Activated CD4-positive, alpha-beta T cell treated with anti-CD3 and anti-CD28 coated beads for 36 hours (primary cell): ENCODE measurements around the gene TMC3. TPM values are rescaled to one million over a fixed set of nuclear protein-coding genes. Genes with fewer than 3 reads are reported as not detected.

Source experiments
- ATAC-seq: fragments of 200-7000 bp; cut with Tn5 transposase; one replicate; pipeline ENCODE4 v1.10.0; 2021; ENCODE audit warnings: mild to moderate bottlenecking, moderate library complexity
- CTCF ChIA-PET: fragments of 350-600 bp; sonication (Branson Sonifier 250); formaldehyde crosslinking; loops from one replicate; lab custom pipeline; 2021; ENCODE audit warnings: antibody characterized with exemption; lab: Charles Lee
- POLR2A ChIA-PET: fragments of 350-600 bp; sonication (Branson Sonifier 250); formaldehyde crosslinking; loops from one replicate; lab custom pipeline; 2021; ENCODE audit warnings: antibody characterized with exemption, inconsistent platforms; lab: Charles Lee
- DNase-seq: peaks from one replicate; pipeline ENCODE4 v3.0.0-alpha.2; 2020
- H3K27ac Mint-ChIP-seq: one replicate; pipeline ENCODE4 v1.8.0; 2021; ENCODE audit warnings: mixed read lengths
- H3K27me3 Mint-ChIP-seq: one replicate; pipeline ENCODE4 v1.8.0; 2021; ENCODE audit warnings: mixed read lengths
- H3K36me3 Mint-ChIP-seq: one replicate; pipeline ENCODE4 v1.8.0; 2021; ENCODE audit warnings: low read depth, mixed read lengths
- H3K4me1 Mint-ChIP-seq: one replicate; pipeline ENCODE4 v1.8.0; 2021; ENCODE audit warnings: mixed read lengths
- H3K4me3 Mint-ChIP-seq: one replicate; pipeline ENCODE4 v1.8.0; 2021; ENCODE audit warnings: mild to moderate bottlenecking, moderate library complexity, mixed read lengths
- H3K9me3 Mint-ChIP-seq: one replicate; pipeline ENCODE4 v1.8.0; 2021; ENCODE audit warnings: low read depth, mixed read lengths
- intact Hi-C, 2 experiments: fragments of 100-400 bp; cut with DNase I in 1 of 2; cut with micrococcal nuclease in 1 of 2; formaldehyde crosslinking; loops; one replicate each; pipeline versions ENCODE4 v1.14.2 to v1.15.1; 2022 to 2024; cut with DNase I, micrococcal nuclease
- total RNA-seq, 2 experiments: library from RNA; stranded (reverse); gene quantifications; one replicate each; pipeline ENCODE4 v1.2.3, GENCODE V29; 2021

Gene TMC3
- total RNA-seq, 2 experiments from 2014 or later = not detected

DNA sequence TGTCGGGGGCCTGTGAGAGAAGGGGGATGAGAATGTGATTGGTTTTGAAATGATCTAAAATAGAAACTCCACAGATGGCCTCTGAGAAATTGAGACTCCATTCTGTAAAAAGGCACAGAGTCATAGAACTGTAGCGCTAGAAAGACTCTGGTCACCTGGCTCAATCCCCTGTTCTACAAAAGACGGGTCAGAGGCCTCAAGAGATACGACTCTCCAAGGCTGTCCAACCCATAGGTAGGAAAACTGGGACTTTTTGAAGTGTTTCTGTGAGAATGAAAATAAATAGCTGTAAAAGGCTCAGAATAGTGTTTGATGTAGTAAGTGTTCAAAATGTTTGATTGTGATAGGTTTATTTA is 11.7 kb upstream of the TMC3 start:
- H3K27ac Mint-ChIP-seq = no peak overlapping the region
- H3K36me3 Mint-ChIP-seq = no peaks in the 10 kb centered on the region
- intact Hi-C loops = loop anchor here in 1 of 2 experiments (10.0 kb wide), 1 partner anchor 71 kb away; no protein-coding TSS in a partner anchor
- no peaks in the 10 kb centered on the region for H3K9me3 Mint-ChIP-seq
- no peak for DNase-seq
- ATAC-seq = no peak
- no peaks in the 10 kb centered on the region for H3K27me3 Mint-ChIP-seq
- ChIA-PET POLR2A (no interaction called here), CTCF (interaction anchor here (0.6 kb wide), 1 partner anchor 279 kb away, joined by 3 read pairs; no protein-coding TSS in a partner anchor)
- peaks cover 8% of the 10 kb centered on the region for H3K4me1 Mint-ChIP-seq
- no peak overlapping the region for H3K4me3 Mint-ChIP-seq

- POLR2A ChIA-PET = no interaction called here
- intact Hi-C loops = loop anchor here in 1 of 2 experiments (10.0 kb wide), 1 partner anchor 70 kb away; no protein-coding TSS in a partner anchor
- no peak for DNase-seq
- no peaks in the 10 kb centered on the region for H3K36me3 Mint-ChIP-seq
- no peak overlapping the region for H3K4me3 Mint-ChIP-seq
- no peak overlapping the region for H3K27ac Mint-ChIP-seq
- CTCF ChIA-PET = no interaction called here
- H3K27me3 Mint-ChIP-seq = no peaks in the 10 kb centered on the region
- H3K4me1 Mint-ChIP-seq = peaks cover 12% of the 10 kb centered on the region
- H3K9me3 Mint-ChIP-seq = no peaks in the 10 kb centered on the region
- no peak for ATAC-seq
Measured at GRCh38 chr15:81384891-81385720, 11.1 kb upstream of the TMC3 start.

GRCh38 chr15:81381720-81382119 is 7.7 kb upstream of the TMC3 start:
- H3K36me3 Mint-ChIP-seq = no peaks in the 10 kb centered on the region
- no peaks in the 10 kb centered on the region for H3K9me3 Mint-ChIP-seq
- no peak for DNase-seq
- intact Hi-C loops = loop anchor here in 1 of 2 experiments (10.0 kb wide), 1 partner anchor 67 kb away; no protein-coding TSS in a partner anchor
- no peak for ATAC-seq
- ChIA-PET POLR2A (no interaction called here), CTCF (interaction anchor here (0.7 to 3.8 kb wide), 4 partner anchors 13 to 116 kb away, joined by 3 to 15 read pairs (median 7); no protein-coding TSS in a partner anchor)
- no peaks in the 10 kb centered on the region for H3K27me3 Mint-ChIP-seq
- H3K4me1 Mint-ChIP-seq = peaks cover 12% of the 10 kb centered on the region
- no peak overlapping the region for H3K27ac Mint-ChIP-seq
- no peak overlapping the region for H3K4me3 Mint-ChIP-seq

DNA sequence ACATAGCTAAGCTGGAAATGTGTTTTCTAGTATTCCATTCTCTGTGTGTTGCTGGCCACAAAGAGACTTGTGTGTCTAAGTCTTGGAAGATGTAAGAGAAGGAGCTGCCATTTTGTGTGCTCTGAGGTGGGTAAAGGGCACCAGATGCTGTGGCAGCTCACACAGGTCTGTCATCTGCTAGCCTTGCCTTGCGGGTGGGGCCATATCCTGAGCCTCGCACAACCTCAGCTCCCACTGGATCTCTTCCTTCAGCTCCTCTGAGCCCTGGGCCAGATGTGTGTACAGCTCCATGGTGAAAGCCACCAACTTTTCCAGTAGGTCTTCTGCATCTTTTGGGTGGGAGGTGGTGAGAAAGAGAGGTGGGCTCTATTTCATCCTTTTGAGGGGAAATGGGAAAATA is 6.7 kb upstream of the TMC3 start:
- H3K4me3 Mint-ChIP-seq = no peak overlapping the region
- no peak for ATAC-seq
- POLR2A ChIA-PET = no interaction called here
- no peak for DNase-seq
- H3K27me3 Mint-ChIP-seq = no peaks in the 10 kb centered on the region
- H3K4me1 Mint-ChIP-seq = peaks cover 12% of the 10 kb centered on the region
- intact Hi-C loops = loop anchor here in 1 of 2 experiments (10.0 kb wide), 1 partner anchor 66 kb away; no protein-coding TSS in a partner anchor
- no peak overlapping the region for H3K27ac Mint-ChIP-seq
- no peaks in the 10 kb centered on the region for H3K9me3 Mint-ChIP-seq
- CTCF ChIA-PET = interaction anchor here (1.4 to 3.8 kb wide), 3 partner anchors 18 to 115 kb away, joined by 4 to 15 read pairs (median 10); no protein-coding TSS in a partner anchor
- H3K36me3 Mint-ChIP-seq = no peaks in the 10 kb centered on the region

- ChIA-PET CTCF (interaction anchor here (1.4 to 3.8 kb wide), 4 partner anchors 19 to 114 kb away, joined by 3 to 15 read pairs (median 7); no protein-coding TSS in a partner anchor), POLR2A (no interaction called here)
- Mint-ChIP-seq H3K27ac (no peak overlapping the region), H3K9me3 (no peaks in the 10 kb centered on the region), H3K4me1 (peaks cover 12% of the 10 kb centered on the region), H3K36me3 (no peaks in the 10 kb centered on the region), H3K4me3 (no peak overlapping the region), H3K27me3 (no peaks in the 10 kb centered on the region)
- intact Hi-C loops = loop anchor here in 1 of 2 experiments (10.0 kb wide), 1 partner anchor 65 kb away; no protein-coding TSS in a partner anchor
- DNase-seq = no peak
- ATAC-seq = no peak
Measured at GRCh38 chr15:81380203-81380602, 6.2 kb upstream of the TMC3 start.

DNA sequence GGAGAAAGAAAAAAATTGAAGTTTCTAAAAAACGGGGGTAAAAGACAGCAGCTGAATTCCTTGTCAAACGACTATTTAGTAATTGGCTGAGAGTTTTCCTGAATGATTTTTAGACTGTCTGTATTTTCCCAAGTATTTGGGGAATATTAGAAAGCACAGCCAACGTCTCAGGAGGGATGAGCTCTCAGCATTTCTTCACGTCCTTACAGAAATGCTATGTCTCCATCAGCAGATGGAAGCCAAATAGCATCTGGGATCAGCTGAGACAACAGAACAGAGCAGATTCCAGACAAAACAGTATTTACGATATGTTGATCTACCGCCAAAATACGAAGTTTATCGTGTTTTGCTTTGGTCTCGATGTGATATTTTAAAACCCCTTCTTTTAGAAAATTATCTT is 5.3 kb upstream of the TMC3 start:
- Mint-ChIP-seq H3K36me3 (no peaks in the 10 kb centered on the region), H3K9me3 (no peaks in the 10 kb centered on the region), H3K27me3 (no peaks in the 10 kb centered on the region), H3K4me1 (peaks cover 4% of the 10 kb centered on the region), H3K4me3 (no peak overlapping the region), H3K27ac (no peak overlapping the region)
- ChIA-PET POLR2A (no interaction called here), CTCF (interaction anchor here (1.3 to 3.8 kb wide), 3 partner anchors 22 to 104 kb away, joined by 3 to 15 read pairs (median 4); no protein-coding TSS in a partner anchor)
- no peak for DNase-seq
- no peak for ATAC-seq
- intact Hi-C loops = no loop called here

DNA sequence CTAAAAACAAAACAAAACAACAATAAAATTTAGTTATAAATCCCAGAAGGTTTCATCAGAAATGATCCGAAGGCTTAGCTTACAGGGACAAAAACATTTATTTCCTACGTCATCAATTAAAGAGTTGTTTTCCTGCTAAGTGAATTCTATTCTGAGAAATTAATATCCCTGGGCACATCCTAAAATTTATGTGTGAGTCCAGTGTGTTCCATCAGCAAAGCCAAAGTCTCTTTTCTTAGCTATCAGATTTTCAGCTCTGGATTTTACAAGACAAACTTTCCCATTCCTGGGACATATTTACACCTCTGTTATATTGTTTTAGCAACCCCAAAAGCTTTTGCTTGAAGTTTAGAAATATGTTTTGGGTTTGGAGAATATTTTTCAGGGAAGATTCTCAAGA is 4.4 kb upstream of the TMC3 start:
- Mint-ChIP-seq H3K36me3 (no peaks in the 10 kb centered on the region), H3K9me3 (no peaks in the 10 kb centered on the region), H3K4me1 (peaks cover 4% of the 10 kb centered on the region), H3K27ac (no peak overlapping the region), H3K4me3 (no peak overlapping the region), H3K27me3 (no peaks in the 10 kb centered on the region)
- DNase-seq = no peak
- ChIA-PET POLR2A (no interaction called here), CTCF (interaction anchor here (0.6 to 3.8 kb wide), 6 partner anchors 20 to 325 kb away, joined by 3 to 15 read pairs (median 3); no protein-coding TSS in a partner anchor)
- intact Hi-C loops = no loop called here
- no peak for ATAC-seq

GRCh38 chr15:81377871-81378270 is 3.9 kb upstream of the TMC3 start:
- H3K4me3 Mint-ChIP-seq = no peak overlapping the region
- H3K9me3 Mint-ChIP-seq = no peaks in the 10 kb centered on the region
- intact Hi-C loops = no loop called here
- no peaks in the 10 kb centered on the region for H3K27me3 Mint-ChIP-seq
- ATAC-seq = no peak
- CTCF ChIA-PET = interaction anchor here (0.9 to 3.8 kb wide), 2 partner anchors 22 to 103 kb away, joined by 3 to 15 read pairs; no protein-coding TSS in a partner anchor
- peaks cover 4% of the 10 kb centered on the region for H3K4me1 Mint-ChIP-seq
- POLR2A ChIA-PET = no interaction called here
- DNase-seq = no peak
- H3K36me3 Mint-ChIP-seq = no peaks in the 10 kb centered on the region
- H3K27ac Mint-ChIP-seq = no peak overlapping the region

GRCh38 chr15:81376231-81376630 is 2.2 kb upstream of the TMC3 start:
- CTCF ChIA-PET = interaction anchor here (1.8 kb wide), 1 partner anchor 110 kb away, joined by 5 read pairs; no protein-coding TSS in a partner anchor

DNA sequence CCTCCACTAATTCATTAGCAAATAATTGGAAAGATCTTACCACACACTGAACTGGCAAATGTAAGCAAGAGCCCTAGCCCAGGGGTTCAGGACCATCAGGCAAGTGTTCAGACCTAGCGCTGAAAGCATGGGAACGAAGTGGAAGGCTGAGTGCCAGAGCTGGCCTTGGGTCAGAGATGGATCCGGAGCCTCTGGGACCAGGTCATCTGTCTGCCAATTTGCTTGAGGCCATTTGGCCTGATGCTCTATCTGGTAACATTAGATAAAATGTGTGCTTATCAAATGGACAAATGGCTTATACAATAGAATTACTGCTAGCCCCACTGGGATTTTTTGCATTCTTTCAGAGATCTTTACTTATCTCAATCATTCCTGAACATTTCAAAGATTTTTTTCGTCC is 1.4 kb upstream of the TMC3 start:
- Mint-ChIP-seq H3K36me3 (no peaks in the 10 kb centered on the region), H3K27me3 (no peaks in the 10 kb centered on the region), H3K4me1 (peaks cover 3% of the 10 kb centered on the region), H3K9me3 (no peaks in the 10 kb centered on the region), H3K4me3 (no peak overlapping the region), H3K27ac (no peak overlapping the region)
- ChIA-PET POLR2A (no interaction called here), CTCF (interaction anchor here (1.8 kb wide), 1 partner anchor 109 kb away, joined by 5 read pairs; no protein-coding TSS in a partner anchor)
- intact Hi-C loops = no loop called here
- DNase-seq = no peak
- ATAC-seq = no peak

More at GRCh38 chr15:81376231-81376630, 2.2 kb upstream of the TMC3 start:
- H3K9me3 Mint-ChIP-seq = no peaks in the 10 kb centered on the region
- H3K27ac Mint-ChIP-seq = no peak overlapping the region
- ATAC-seq = no peak
- no peak overlapping the region for H3K4me3 Mint-ChIP-seq
- H3K27me3 Mint-ChIP-seq = no peaks in the 10 kb centered on the region
- POLR2A ChIA-PET = no interaction called here
- no peaks in the 10 kb centered on the region for H3K36me3 Mint-ChIP-seq
- peaks cover 4% of the 10 kb centered on the region for H3K4me1 Mint-ChIP-seq
- DNase-seq = no peak
- intact Hi-C loops = no loop called here

- no peaks in the 10 kb centered on the region for H3K4me1 Mint-ChIP-seq
- H3K4me3 Mint-ChIP-seq = no peak overlapping the region
- POLR2A ChIA-PET = no interaction called here
- no peak for DNase-seq
- H3K9me3 Mint-ChIP-seq = no peaks in the 10 kb centered on the region
- no peak overlapping the region for H3K27ac Mint-ChIP-seq
- H3K36me3 Mint-ChIP-seq = no peaks in the 10 kb centered on the region
- intact Hi-C loops = no loop called here
- no peak for ATAC-seq
- CTCF ChIA-PET = interaction anchor here (0.6 to 1.1 kb wide), 2 partner anchors 37 kb away, joined by 3 read pairs; no protein-coding TSS in a partner anchor
- no peaks in the 10 kb centered on the region for H3K27me3 Mint-ChIP-seq
Measured at GRCh38 chr15:81373176-81373575, 837 bp downstream of the TMC3 start.
